Stimulated activated CD8-positive, alpha-beta memory T cell treated with anti-CD3 and anti-CD28 coated beads, Interleukin-7, amount 100 ng/mL, for 4 hours (primary cell): ENCODE results near the gene MS4A4A.

Experiments
- DNase-seq, 2 donors: peaks; one replicate each; pipeline ENCODE4 v3.0.0-alpha.2; 2020; ENCODE audit warnings: low read depth in 2 of 2

MS4A4A gene

DNA sequence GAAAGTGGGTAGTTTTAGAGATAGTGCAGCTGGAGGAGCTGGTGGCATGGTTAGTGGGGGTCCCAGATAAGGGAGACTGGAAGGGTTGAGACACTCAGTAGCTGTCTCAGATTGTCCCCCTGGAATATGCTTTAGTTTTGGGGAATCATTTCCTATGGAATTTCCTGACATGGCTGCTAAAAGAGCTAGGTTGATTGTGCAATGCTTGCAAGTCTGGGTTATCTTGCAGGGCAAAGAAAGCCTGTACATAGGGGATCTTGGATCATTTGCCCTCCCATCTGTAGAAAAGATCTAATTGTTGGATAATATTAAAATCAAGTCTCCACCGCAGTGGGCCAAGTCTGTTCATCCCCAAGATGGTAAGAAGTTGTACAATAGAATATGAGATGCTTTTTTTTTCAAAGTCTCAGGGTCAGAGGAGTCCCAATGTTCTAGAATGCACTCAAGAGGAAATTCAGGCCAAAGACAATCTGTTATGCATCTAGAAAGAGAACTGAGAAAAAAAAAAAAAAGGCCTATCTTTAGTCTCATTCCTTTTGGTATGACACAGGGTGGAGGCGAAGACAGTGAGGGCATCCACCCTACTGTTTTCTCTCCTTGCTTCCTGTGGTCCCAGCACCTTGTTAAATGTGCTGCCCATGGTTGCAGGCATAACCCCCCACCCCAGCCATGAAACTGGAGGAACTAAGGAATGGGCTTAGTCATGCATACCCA is 66.8 kb downstream of the MS4A4A start:
- no peak for DNase-seq

DNA sequence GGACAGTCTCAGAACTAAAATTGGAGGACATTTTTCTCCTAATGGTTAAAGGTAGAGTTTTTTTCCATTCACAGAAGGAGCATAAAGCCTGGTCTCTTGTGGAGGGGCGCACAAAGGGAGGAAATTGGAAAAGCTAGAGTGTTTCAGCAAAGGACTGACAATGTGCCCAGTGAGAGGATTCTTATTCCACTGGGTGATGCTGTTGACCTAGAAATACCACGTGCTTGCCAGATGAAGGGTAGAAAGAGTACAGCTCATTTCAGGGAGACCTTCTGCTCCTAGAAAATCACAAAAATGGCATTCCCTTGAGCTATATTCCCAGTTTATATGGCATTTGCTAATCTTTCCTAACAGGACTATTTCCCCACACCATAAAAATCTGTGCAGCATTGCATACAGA is 67.7 kb downstream of the MS4A4A start:
- no peak for DNase-seq

DNA sequence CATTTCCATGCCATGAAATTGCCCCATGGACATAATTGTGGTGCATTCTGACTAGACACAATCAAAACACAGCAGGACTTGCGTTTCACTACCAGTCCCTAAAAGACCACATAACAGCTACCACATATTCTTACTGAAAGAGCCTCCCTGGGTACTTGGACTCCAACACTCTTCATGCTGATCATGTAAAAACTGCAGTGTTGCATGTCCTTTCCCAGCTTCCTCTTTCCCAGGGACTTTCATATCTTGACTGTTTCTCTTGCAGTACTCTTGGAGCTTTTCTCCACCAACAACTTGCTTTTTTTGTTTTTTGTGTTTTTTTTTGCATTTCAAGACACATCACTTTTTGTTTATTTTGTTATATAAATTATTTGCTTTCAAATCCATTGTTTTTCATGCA is 69.5 kb downstream of the MS4A4A start:
- no peak for DNase-seq

DNA sequence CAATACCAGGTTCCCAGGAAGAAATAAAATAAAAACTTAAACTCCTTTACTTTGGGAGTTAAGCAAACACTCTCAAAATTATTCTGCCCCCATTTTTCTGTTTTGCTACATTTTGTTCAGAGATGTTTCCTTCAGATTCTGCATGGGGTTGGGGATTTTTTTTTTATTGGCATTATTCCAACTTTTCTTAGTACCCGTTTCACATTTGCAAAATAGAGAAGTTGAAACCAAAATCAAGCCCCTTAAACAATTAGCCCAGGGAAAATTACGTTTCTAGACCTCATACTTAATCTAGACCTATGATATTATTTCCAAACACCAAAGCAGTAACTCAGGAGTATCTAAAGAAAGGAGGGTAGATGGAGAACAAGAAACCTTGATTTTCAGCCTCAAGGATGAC is 77.3 kb downstream of the MS4A4A start:
- no peak for DNase-seq
